HEK293T (cell line): ENCODE data around the gene RBM26.

ENCODE experiments used
- ARNT ChIP-seq: fragments of 450-650 bp; IDR thresholded peaks from 2 replicates; pipeline ENCODE4 v1.6.1; 2017; ENCODE audit warnings: mild to moderate bottlenecking
- BHLHE40 ChIP-seq: fragments of 450-650 bp; IDR thresholded peaks from 2 replicates; pipeline ENCODE4 v1.6.1; 2016; ENCODE audit warnings: mild to moderate bottlenecking, moderate library complexity, borderline replicate concordance
- CTBP1 ChIP-seq: fragments of 450-650 bp; IDR thresholded peaks from 2 replicates; pipeline ENCODE4 v1.6.1; 2016; ENCODE audit warnings: borderline replicate concordance
- ELF4 ChIP-seq: fragments of 450-650 bp; IDR thresholded peaks from 2 replicates; pipeline ENCODE4 v1.6.1; 2017; ENCODE audit warnings: antibody characterized with exemption
- FOXK2 ChIP-seq: fragments of 450-650 bp; IDR thresholded peaks from 2 replicates; pipeline ENCODE4 v1.6.1; 2016; ENCODE audit warnings: mild to moderate bottlenecking
- FOXM1 ChIP-seq: fragments of 450-650 bp; IDR thresholded peaks from 2 replicates; pipeline ENCODE4 v1.6.1; 2017; ENCODE audit warnings: mild to moderate bottlenecking, borderline replicate concordance
- HDGF ChIP-seq: fragments of 450-650 bp; IDR thresholded peaks from 2 replicates; pipeline ENCODE4 v1.6.1; 2017; ENCODE audit warnings: antibody characterized with exemption, borderline replicate concordance
- PKNOX1 ChIP-seq: fragments of 450-650 bp; IDR thresholded peaks from 2 replicates; pipeline ENCODE4 v1.6.1; 2016
- SP1 ChIP-seq: fragments of 450-650 bp; IDR thresholded peaks from 2 replicates; pipeline ENCODE4 v1.6.1; 2017
- SUZ12 ChIP-seq: fragments of 450-650 bp; IDR thresholded peaks from 2 replicates; pipeline ENCODE4 v1.6.1; 2016; ENCODE audit warnings: mild to moderate bottlenecking
- TARDBP ChIP-seq: fragments of 450-650 bp; IDR thresholded peaks from 2 replicates; pipeline ENCODE4 v1.6.1; 2016
- ZNF384 ChIP-seq: fragments of 450-650 bp; IDR thresholded peaks from 2 replicates; pipeline ENCODE4 v1.6.1; 2016

- TF ChIP-seq PKNOX1 (no peak), HDGF (no peak), TARDBP (no peak), BHLHE40 (no peak), FOXK2 (no peak), SP1 (no peak), ARNT (no peak), SUZ12 (no peak), CTBP1 (no peak), FOXM1 (no peak), ZNF384 (no peak), ELF4 (no peak)
Measured at GRCh38 chr13:79273045-79273444, 133.0 kb downstream of the RBM26 start.
